SHP77 treated with DMSO at 0.1 percent for 48 hours (cell line): ENCODE results near the gene NCAPD3.
"Not testable (repeated sequence)": the region's sequence is repeated elsewhere in the genome, so short reads cannot be mapped to it uniquely, and the experiment has no call there.

Experiments
- DNase-seq: peaks from one replicate; lab custom pipeline; 2025; lab: John Stamatoyannopoulos, UW

NCAPD3 gene

GRCh38 chr11:134223836-134224709, at the start of gene NCAPD3, which contains the start of gene VPS26B:
NCAPD3 (minus strand) TSS chr11:134223967; CDS start chr11:134223926, 41 bp downstream.
VPS26B (plus strand) TSS chr11:134224671; CDS start chr11:134225123, 452 bp downstream.
- peak; percentile 90 for DNase-seq

GRCh38 chr11:134273317-134273712, 49.5 kb upstream of the NCAPD3 start:
- no peak for DNase-seq

- peak; percentile 5 for DNase-seq
These were observed 48.9 kb upstream of the NCAPD3 start for GRCh38 chr11:134272381-134273316.

- no peak for DNase-seq
These were observed 48.2 kb upstream of the NCAPD3 start for GRCh38 chr11:134271978-134272377.

GRCh38 chr11:134270250-134270714, 46.5 kb upstream of the NCAPD3 start:
- DNase-seq, result no peak

- no peak for DNase-seq
These were observed 44.2 kb upstream of the NCAPD3 start for GRCh38 chr11:134267966-134268365.

- no peak for DNase-seq
These were observed 43.7 kb upstream of the NCAPD3 start for GRCh38 chr11:134267461-134267860.

GRCh38 chr11:134266841-134267251, 43.1 kb upstream of the NCAPD3 start:
- DNase-seq, result no peak

- DNase-seq, result no peak
These were observed 42.7 kb upstream of the NCAPD3 start for GRCh38 chr11:134266440-134266839.

- no peak for DNase-seq
These were observed 41.4 kb upstream of the NCAPD3 start for GRCh38 chr11:134264966-134265764.

- no peak for DNase-seq
These were observed 38.1 kb upstream of the NCAPD3 start for GRCh38 chr11:134261626-134262488.

GRCh38 chr11:134260983-134261382, 37.2 kb upstream of the NCAPD3 start:
- no peak for DNase-seq

- DNase-seq, result no peak
These were observed 36.7 kb upstream of the NCAPD3 start for GRCh38 chr11:134260503-134260902.

GRCh38 chr11:134258577-134258976, 34.8 kb upstream of the NCAPD3 start:
- no peak for DNase-seq

GRCh38 chr11:134257101-134257500, 33.3 kb upstream of the NCAPD3 start:
- no peak for DNase-seq

GRCh38 chr11:134255184-134255561, 31.4 kb upstream of the NCAPD3 start:
- DNase-seq, result not testable (repeated sequence)

- no peak for DNase-seq
These were observed 30.8 kb upstream of the NCAPD3 start for GRCh38 chr11:134254433-134255183.

- peak; percentile 90 for DNase-seq
These were observed 29.6 kb upstream of the NCAPD3 start, which contains the start of the genes ACAD8 and THYN1 for GRCh38 chr11:134253188-134253993. ACAD8 (plus strand) TSS chr11:134253568; CDS start chr11:134253601, 33 bp downstream. THYN1 (minus strand) TSS chr11:134253352; CDS start chr11:134252882, 470 bp downstream.
